AG09309 (cell line): ENCODE measurements around the gene SPACA9.

Source experiments
- DNase-seq: peaks from one replicate; pipeline ENCODE4 v3.0.0-alpha.2; 2010; ENCODE audit warnings: low read depth
- H3K4me3 ChIP-seq: 2 replicates; pipeline ENCODE4 v1.5.1; 2011; ENCODE audit warnings: mild to moderate bottlenecking, low read depth, low read length, moderate library complexity; ENCODE audit not compliant: control insufficient read depth
- CTCF ChIP-seq: IDR thresholded peaks from 2 replicates; pipeline ENCODE4 v1.5.1; 2011; ENCODE audit warnings: mild to moderate bottlenecking, low read depth, low read length, inconsistent platforms; ENCODE audit not compliant: insufficient read depth, control insufficient read depth; ENCODE audit errors: missing control alignments

The SPACA9 gene

GRCh38 chr9:132876849-132877248, 1.8 kb upstream of the SPACA9 start:
- no peak for TF ChIP-seq CTCF
- no peak for DNase-seq
- no peak overlapping the region for H3K4me3 ChIP-seq

GRCh38 chr9:132877458-132877823, 1.3 kb upstream of the SPACA9 start:
- DNase-seq, result no peak
- peak overlapping the region; percentile 73 for H3K4me3 ChIP-seq
- no peak for TF ChIP-seq CTCF

GRCh38 chr9:132877824-132878694, 639 bp upstream of the SPACA9 start, which contains the start of gene AK8:
Gene AK8 (minus strand): TSS chr9:132878284. CDS start chr9:132878255, 29 bp downstream.
- H3K4me3 ChIP-seq, result peak within 1 kb of the TSS; percentile 73
- DNase-seq, result no peak
- no peak for TF ChIP-seq CTCF

GRCh38 chr9:132879457-132880323, 992 bp downstream of the SPACA9 start:
- H3K4me3 ChIP-seq, result no peak overlapping the region
- no peak for TF ChIP-seq CTCF
- DNase-seq, result no peak

GRCh38 chr9:132880324-132880661, 1.6 kb downstream of the SPACA9 start:
- H3K4me3 ChIP-seq, result no peak overlapping the region
- DNase-seq, result no peak
- no peak for TF ChIP-seq CTCF

GRCh38 chr9:132881826-132882225, 3.1 kb downstream of the SPACA9 start:
- TF ChIP-seq CTCF, result no peak
- DNase-seq, result no peak
- H3K4me3 ChIP-seq, result no peak overlapping the region
